Smooth muscle cell (in vitro differentiated cells): ENCODE measurements around the gene ST6GALNAC5. TPM values are rescaled to one million over a fixed set of nuclear protein-coding genes. Genes with fewer than 3 reads are reported as not detected.

ENCODE experiments used
- DNase-seq: peaks from one replicate; lab custom pipeline; 2025; ENCODE audit not compliant: unreplicated experiment; lab: John Stamatoyannopoulos, UW
- H2AFZ ChIP-seq: fragments of 200-600 bp; sonication (generic); 2 replicates; pipeline ENCODE4 v1.6.0; 2016; ENCODE audit warnings: antibody characterized with exemption, low read depth, mild to moderate bottlenecking
- H3F3A ChIP-seq: fragments of 200-600 bp; sonication (generic); 2 replicates; pipeline ENCODE4 v1.6.0; 2017; ENCODE audit warnings: antibody characterized with exemption, low read depth
- H3K27ac ChIP-seq: fragments of 200-600 bp; sonication (generic); 2 replicates; pipeline ENCODE4 v1.5.1; 2016; ENCODE audit warnings: low read depth, mild to moderate bottlenecking
- H3K27me3 ChIP-seq: fragments of 200-600 bp; sonication (generic); 2 replicates; pipeline ENCODE4 v1.6.1; 2016; ENCODE audit warnings: low read depth, mild to moderate bottlenecking
- H3K36me3 ChIP-seq: fragments of 200-600 bp; sonication (generic); 2 replicates; pipeline ENCODE4 v1.5.1; 2016; ENCODE audit warnings: low read depth
- H3K4me1 ChIP-seq: fragments of 200-600 bp; sonication (generic); 2 replicates; pipeline ENCODE4 v1.5.1; 2016; ENCODE audit warnings: low read depth
- H3K4me2 ChIP-seq: fragments of 200-600 bp; sonication (generic); 2 replicates; pipeline ENCODE4 v1.6.0; 2016; ENCODE audit warnings: mild to moderate bottlenecking
- H3K4me3 ChIP-seq: fragments of 200-600 bp; sonication (generic); 2 replicates; pipeline ENCODE4 v1.5.1; 2016; ENCODE audit warnings: mild to moderate bottlenecking
- H3K79me2 ChIP-seq: fragments of 200-600 bp; sonication (generic); 2 replicates; pipeline ENCODE4 v1.6.0; 2016; ENCODE audit warnings: low read depth, mild to moderate bottlenecking
- H3K9ac ChIP-seq: fragments of 200-600 bp; sonication (generic); 2 replicates; pipeline ENCODE4 v1.6.0; 2016; ENCODE audit warnings: low read depth
- H3K9me3 ChIP-seq: fragments of 200-600 bp; sonication (generic); replicated peaks from 2 replicates; pipeline ENCODE4 v1.5.1; 2016; ENCODE audit warnings: low read depth
- H4K20me1 ChIP-seq: fragments of 200-600 bp; sonication (generic); 2 replicates; pipeline ENCODE4 v1.6.0; 2016; ENCODE audit warnings: low read depth
- CTCF ChIP-seq: fragments of 200-600 bp; sonication (generic); IDR thresholded peaks from 2 replicates; pipeline ENCODE4 v1.5.1; 2017; ENCODE audit warnings: borderline replicate concordance, mild to moderate bottlenecking, antibody characterized with exemption; ENCODE audit not compliant: insufficient read depth, poor library complexity, severe bottlenecking
- whole genome bisulfite sequencing: methylation state at CpG from one replicate; pipeline ENCODE4 v1.1.7; 2016; ENCODE audit warnings: low lambda C conversion rate; 5-methylcytosine and 5-hydroxymethylcytosine counted together
- polyA plus RNA-seq: library from polyadenylated mRNA; unstranded; fragments of >200 nt; fragmentation: Nextera tagmentation; extraction: Ambion mirVana; gene quantifications from 2 replicates; pipeline ENCODE4 v1.2.1, GENCODE V29; 2016
- total RNA-seq: library from RNA; depleted of rRNA; stranded (reverse); fragments of >200 nt; gene quantifications from 2 replicates; pipeline ENCODE4 v1.2.3, GENCODE V29; 2014

The ST6GALNAC5 gene
- total and polyA plus RNA-seq, 2 experiments from 2014 or later = 24.9 to 38.8 TPM

GRCh38 chr1:76861149-76861548 is 6.1 kb upstream of the ST6GALNAC5 start:
- no peak overlapping the region for H3K4me2 ChIP-seq
- no peak for TF ChIP-seq CTCF

GRCh38 chr1:76862447-76862846 is 4.8 kb upstream of the ST6GALNAC5 start:
- H3K9ac ChIP-seq = no peak overlapping the region
- no peaks in the 10 kb centered on the region for H3F3A ChIP-seq
- no peak overlapping the region for H2AFZ ChIP-seq
- H4K20me1 ChIP-seq = no peaks in the 10 kb centered on the region
- H3K4me1 ChIP-seq = peaks cover 19% of the 10 kb centered on the region
- DNase-seq = no peak
- no peak overlapping the region for H3K4me3 ChIP-seq
- H3K27me3 ChIP-seq = no peaks in the 10 kb centered on the region
- H3K79me2 ChIP-seq = no peaks in the 10 kb centered on the region
- H3K36me3 ChIP-seq = no peaks in the 10 kb centered on the region
- no peak for TF ChIP-seq CTCF
- peak overlapping the region; percentile 61 for H3K27ac ChIP-seq
- no peak overlapping the region for H3K4me2 ChIP-seq
- H3K9me3 ChIP-seq = no peaks in the 10 kb centered on the region

More at GRCh38 chr1:76861149-76861548, 6.1 kb upstream of the ST6GALNAC5 start:
- Histone ChIP-seq H3K9me3 (no peaks in the 10 kb centered on the region), H2AFZ (no peak overlapping the region), H3F3A (no peaks in the 10 kb centered on the region), H3K4me3 (no peak overlapping the region), H3K9ac (no peak overlapping the region), H3K79me2 (no peaks in the 10 kb centered on the region), H3K27me3 (no peaks in the 10 kb centered on the region), H4K20me1 (no peaks in the 10 kb centered on the region), H3K36me3 (no peaks in the 10 kb centered on the region), H3K4me1 (peaks cover 8% of the 10 kb centered on the region), H3K27ac (no peak overlapping the region)
- WGBS = 88% methylated on average over 2 of the region's 2 CpGs
- DNase-seq = no peak

DNA sequence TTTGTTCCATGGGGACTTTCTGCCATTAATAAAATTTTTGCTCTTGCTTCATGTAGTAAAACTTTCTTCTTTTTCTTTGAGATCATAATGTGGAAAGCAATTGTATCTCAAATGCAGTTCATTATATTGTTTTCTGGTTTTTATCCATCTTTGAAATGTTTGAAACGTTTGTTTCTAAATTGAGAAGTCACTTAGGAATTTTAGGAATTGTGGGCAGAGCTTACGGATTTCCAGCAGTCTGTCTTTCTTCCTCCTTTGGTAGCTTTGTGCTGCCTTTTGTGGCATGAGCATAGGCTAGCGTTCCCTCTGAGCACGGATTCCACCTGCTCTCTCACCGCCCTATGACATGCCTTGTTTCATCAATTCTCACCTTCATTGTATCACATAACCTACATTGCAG is 2.9 kb upstream of the ST6GALNAC5 start:
- H3K27me3 ChIP-seq = peaks cover 11% of the 10 kb centered on the region

More for the DNA sequence above, 2.9 kb upstream of the ST6GALNAC5 start:
- H3K27ac ChIP-seq = peak overlapping the region; percentile 3
- peaks cover 26% of the 10 kb centered on the region for H3K4me1 ChIP-seq
- H4K20me1 ChIP-seq = peaks cover 4% of the 10 kb centered on the region
- no peak for DNase-seq
- no peak overlapping the region for H2AFZ ChIP-seq
- 29% methylated on average over 5 of the region's 5 CpGs for WGBS
- H3K79me2 ChIP-seq = peaks cover 2% of the 10 kb centered on the region
- H3K36me3 ChIP-seq = no peaks in the 10 kb centered on the region
- no peak overlapping the region for H3K9ac ChIP-seq
- no peaks in the 10 kb centered on the region for H3K9me3 ChIP-seq
- no peak overlapping the region for H3K4me3 ChIP-seq
- H3K4me2 ChIP-seq = peak overlapping the region; percentile 3
- no peak for TF ChIP-seq CTCF
- H3F3A ChIP-seq = no peaks in the 10 kb centered on the region
